Measurements from ENCODE around the gene MORC3.

DNA sequence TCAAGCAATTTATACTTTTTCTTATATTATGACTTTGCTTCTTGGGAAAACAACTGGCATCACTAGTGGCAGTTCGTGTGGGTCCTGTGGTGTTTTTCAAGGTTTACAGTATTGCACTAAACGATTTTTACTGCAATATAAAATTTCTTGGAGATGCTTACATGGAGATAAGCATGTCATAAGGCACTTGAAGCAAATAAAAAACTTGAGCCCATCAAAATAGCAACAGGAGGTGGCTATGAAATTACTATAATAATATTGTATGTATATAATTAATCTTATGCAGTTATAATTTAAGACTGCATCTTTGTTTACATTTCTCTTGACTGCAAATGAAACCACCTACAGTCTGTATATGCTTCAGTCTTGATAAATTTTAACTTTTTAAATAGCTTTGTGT is 35.9 kb downstream of the MORC3 start:
- TF ChIP-seq, protein P1, sequence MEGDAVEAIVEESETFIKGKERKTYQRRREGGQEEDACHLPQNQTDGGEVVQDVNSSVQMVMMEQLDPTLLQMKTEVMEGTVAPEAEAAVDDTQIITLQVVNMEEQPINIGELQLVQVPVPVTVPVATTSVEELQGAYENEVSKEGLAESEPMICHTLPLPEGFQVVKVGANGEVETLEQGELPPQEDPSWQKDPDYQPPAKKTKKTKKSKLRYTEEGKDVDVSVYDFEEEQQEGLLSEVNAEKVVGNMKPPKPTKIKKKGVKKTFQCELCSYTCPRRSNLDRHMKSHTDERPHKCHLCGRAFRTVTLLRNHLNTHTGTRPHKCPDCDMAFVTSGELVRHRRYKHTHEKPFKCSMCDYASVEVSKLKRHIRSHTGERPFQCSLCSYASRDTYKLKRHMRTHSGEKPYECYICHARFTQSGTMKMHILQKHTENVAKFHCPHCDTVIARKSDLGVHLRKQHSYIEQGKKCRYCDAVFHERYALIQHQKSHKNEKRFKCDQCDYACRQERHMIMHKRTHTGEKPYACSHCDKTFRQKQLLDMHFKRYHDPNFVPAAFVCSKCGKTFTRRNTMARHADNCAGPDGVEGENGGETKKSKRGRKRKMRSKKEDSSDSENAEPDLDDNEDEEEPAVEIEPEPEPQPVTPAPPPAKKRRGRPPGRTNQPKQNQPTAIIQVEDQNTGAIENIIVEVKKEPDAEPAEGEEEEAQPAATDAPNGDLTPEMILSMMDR (optimal IDR thresholded peaks at IDR 0.05 in 1 of 3, IDR thresholded peaks at IDR 0.05 in 1 of 3, conservative IDR thresholded peaks at IDR 0.05 in 1 of 3; ENCODE audit: extremely low read depth in 1 of 3, insufficient read depth in 2 of 3, low read length in 3 of 3): no peak
- no peak for TF ChIP-seq EZH2 (IDR thresholded peaks at IDR 0.05; ENCODE audit: low read length)

Measured in keratinocyte (primary cell).